SU-DHL-6 (cell line): ENCODE data around the gene MAGEE1.

Source experiments
- EZH2phosphoT487 ChIP-seq: fragments of 200-600 bp; sonication (generic), shearing (Covaris generic); conservative IDR thresholded peaks from 2 replicates; pipeline ENCODE4 v1.6.1; 2018; ENCODE audit warnings: mild to moderate bottlenecking, antibody characterized with exemption, low read length, moderate library complexity, mixed read lengths
- TF ChIP-seq, protein P1 (sequence below): fragments of 200-600 bp; sonication (generic); IDR thresholded peaks from one replicate; pipeline ENCODE4 v1.5.1; 2017; ENCODE audit warnings: antibody characterized with exemption, mild to moderate bottlenecking, low read length, moderate library complexity; ENCODE audit not compliant: insufficient read depth, poor library complexity, severe bottlenecking

- no peak for TF ChIP-seq EZH2phosphoT487
- TF ChIP-seq, protein P1, sequence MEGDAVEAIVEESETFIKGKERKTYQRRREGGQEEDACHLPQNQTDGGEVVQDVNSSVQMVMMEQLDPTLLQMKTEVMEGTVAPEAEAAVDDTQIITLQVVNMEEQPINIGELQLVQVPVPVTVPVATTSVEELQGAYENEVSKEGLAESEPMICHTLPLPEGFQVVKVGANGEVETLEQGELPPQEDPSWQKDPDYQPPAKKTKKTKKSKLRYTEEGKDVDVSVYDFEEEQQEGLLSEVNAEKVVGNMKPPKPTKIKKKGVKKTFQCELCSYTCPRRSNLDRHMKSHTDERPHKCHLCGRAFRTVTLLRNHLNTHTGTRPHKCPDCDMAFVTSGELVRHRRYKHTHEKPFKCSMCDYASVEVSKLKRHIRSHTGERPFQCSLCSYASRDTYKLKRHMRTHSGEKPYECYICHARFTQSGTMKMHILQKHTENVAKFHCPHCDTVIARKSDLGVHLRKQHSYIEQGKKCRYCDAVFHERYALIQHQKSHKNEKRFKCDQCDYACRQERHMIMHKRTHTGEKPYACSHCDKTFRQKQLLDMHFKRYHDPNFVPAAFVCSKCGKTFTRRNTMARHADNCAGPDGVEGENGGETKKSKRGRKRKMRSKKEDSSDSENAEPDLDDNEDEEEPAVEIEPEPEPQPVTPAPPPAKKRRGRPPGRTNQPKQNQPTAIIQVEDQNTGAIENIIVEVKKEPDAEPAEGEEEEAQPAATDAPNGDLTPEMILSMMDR = no peak
Measured at GRCh38 chrX:76433219-76433618, 5.7 kb downstream of the MAGEE1 start.
